B cell (primary cell): Measurements from ENCODE around the gene UGT1A7. TPM values are rescaled to one million over a fixed set of nuclear protein-coding genes. Genes with fewer than 3 reads are reported as not detected.

Experiments used
- ATAC-seq: fragments of 200-7000 bp; cut with Tn5 transposase; one replicate; pipeline ENCODE4 v1.10.0; 2021; ENCODE audit warnings: low read depth, mild to moderate bottlenecking, moderate number of reproducible peaks, moderate library complexity
- CTCF ChIA-PET: fragments of 350-600 bp; sonication (Branson Sonifier 250); formaldehyde crosslinking; loops from one replicate; lab custom pipeline; 2021; ENCODE audit warnings: antibody characterized with exemption, inconsistent platforms; lab: Charles Lee
- POLR2A ChIA-PET: fragments of 350-600 bp; sonication (Branson Sonifier 250); formaldehyde crosslinking; loops from one replicate; lab custom pipeline; 2021; ENCODE audit warnings: antibody characterized with exemption; lab: Charles Lee
- DNase-seq: peaks from one replicate; pipeline ENCODE4 v3.0.0; 2013
- H2AFZ ChIP-seq: 2 replicates; pipeline ENCODE4 v1.6.1; 2012; ENCODE audit warnings: mild to moderate bottlenecking, low read depth, low read length; ENCODE audit not compliant: insufficient read depth, poor library complexity, severe bottlenecking
- H3K27ac ChIP-seq, 2 donors: 1 replicate in 1 of 2; 2 replicates in 1 of 2; pipeline ENCODE4 v1.5.1; 2012 to 2013; ENCODE audit warnings: low read length in 2 of 2, mild to moderate bottlenecking in 2 of 2, moderate library complexity in 1 of 2
- H3K27me3 ChIP-seq, 4 experiments: fragments of 200-600 bp in 1 of 4; sonication (generic) in 1 of 4; replicated peaks in 1 of 4; 1 replicate in 2 of 4; 2 replicates in 2 of 4; pipeline versions ENCODE4 v1.6.1 to v1.7.0; 2013 to 2016; ENCODE audit warnings: low read length in 3 of 4, mild to moderate bottlenecking in 2 of 4, mixed read lengths in 1 of 4, moderate library complexity in 1 of 4; ENCODE audit not compliant: insufficient read depth in 4 of 4, control insufficient read depth in 3 of 4; ENCODE audit errors: control extremely low read depth in 1 of 4
- H3K36me3 ChIP-seq, 2 experiments: replicated peaks in 1 of 2; 1 replicate in 1 of 2; 2 replicates in 1 of 2; pipeline versions ENCODE4 v1.6.1 to v1.7.1; 2013; ENCODE audit warnings: low read length in 1 of 2; ENCODE audit not compliant: insufficient read depth in 2 of 2, control insufficient read depth in 1 of 2; ENCODE audit errors: control extremely low read depth in 1 of 2, extremely low read depth in 1 of 2
- H3K4me1 ChIP-seq, 2 donors: fragments of 200-600 bp in 1 of 2; sonication (generic) in 1 of 2; 1 replicate in 1 of 2; 2 replicates in 1 of 2; pipeline versions ENCODE4 v1.5.1 to v1.6.1; 2013 to 2017; ENCODE audit warnings: low read length in 2 of 2; ENCODE audit not compliant: control insufficient read depth in 2 of 2, insufficient read depth in 2 of 2
- H3K4me2 ChIP-seq: replicated peaks from 2 replicates; pipeline ENCODE3; 2012; ENCODE audit warnings: mild to moderate bottlenecking, low read depth, low read length; ENCODE audit not compliant: poor library complexity, severe bottlenecking
- H3K4me3 ChIP-seq, 5 experiments: fragments of 200-600 bp in 1 of 5; sonication (generic) in 1 of 5; 1 replicate in 3 of 5; 2 replicates in 2 of 5; pipeline versions ENCODE4 v1.5.1 to v1.7.0; 2011 to 2016; ENCODE audit warnings: low read length in 4 of 5, mild to moderate bottlenecking in 4 of 5, low read depth in 2 of 5, control low read depth in 1 of 5, moderate library complexity in 1 of 5; ENCODE audit not compliant: insufficient read depth in 1 of 5; ENCODE audit errors: control extremely low read depth in 1 of 5, extremely low read depth in 1 of 5
- H3K79me2 ChIP-seq: fragments of 200-600 bp; sonication (generic); one replicate; pipeline ENCODE4 v1.6.0; 2016; ENCODE audit warnings: low read length; ENCODE audit not compliant: control insufficient read depth, insufficient read depth
- H3K9ac ChIP-seq: fragments of 200-600 bp; sonication (generic); 2 replicates; pipeline ENCODE4 v1.6.1; 2017; ENCODE audit warnings: mild to moderate bottlenecking, low read length, moderate library complexity
- H3K9me3 ChIP-seq, 3 donors: one replicate each; pipeline versions ENCODE4 v1.6.1 to v1.7.1; 2013; ENCODE audit warnings: low read length in 2 of 3; ENCODE audit not compliant: control insufficient read depth in 2 of 3, insufficient read depth in 1 of 3; ENCODE audit errors: control extremely low read depth in 1 of 3
- H4K20me1 ChIP-seq: 2 replicates; pipeline ENCODE4 v1.6.0; 2012; ENCODE audit warnings: mild to moderate bottlenecking, low read length; ENCODE audit not compliant: insufficient read depth, control insufficient read depth, poor library complexity, severe bottlenecking
- H3K27ac Mint-ChIP-seq: one replicate; pipeline ENCODE4 v1.8.0; 2021; ENCODE audit warnings: mixed read lengths
- H3K27me3 Mint-ChIP-seq: one replicate; pipeline ENCODE4 v1.8.0; 2021; ENCODE audit warnings: mixed read lengths
- H3K4me1 Mint-ChIP-seq: one replicate; pipeline ENCODE4 v1.8.0; 2021; ENCODE audit warnings: mixed read lengths
- H3K4me3 Mint-ChIP-seq: one replicate; pipeline ENCODE4 v1.8.0; 2021; ENCODE audit warnings: mixed read lengths
- H3K9me3 Mint-ChIP-seq: one replicate; pipeline ENCODE4 v1.8.0; 2022; ENCODE audit warnings: mixed read lengths; ENCODE audit not compliant: insufficient read depth
- CTCF ChIP-seq: fragments of 200-600 bp; IDR thresholded peaks from one replicate; pipeline ENCODE4 v1.8.0; 2022; ENCODE audit warnings: antibody characterized with exemption, mild to moderate bottlenecking
- EZH2 ChIP-seq: IDR thresholded peaks from 2 replicates; pipeline ENCODE4 v1.6.1; 2012; ENCODE audit warnings: borderline replicate concordance, low read depth, mild to moderate bottlenecking, moderate library complexity, low read length; ENCODE audit not compliant: insufficient read depth, poor library complexity, severe bottlenecking
- WGBS: methylation state at CpG from one replicate; pipeline ENCODE4 v1.1.5; 2013; ENCODE audit warnings: missing lambda C conversion rate; ENCODE audit not compliant: insufficient coverage; 5-methylcytosine and 5-hydroxymethylcytosine counted together
- intact Hi-C: fragments of 100-400 bp; cut with micrococcal nuclease; formaldehyde crosslinking; loops from one replicate; pipeline ENCODE4 v1.10.0; 2022
- polyA plus RNA-seq: library from polyadenylated mRNA; depleted of rRNA; stranded (reverse); fragments of >200 nt; gene quantifications from 2 replicates; pipeline ENCODE4 v1.2.3, GENCODE V29; 2012
- total RNA-seq, 2 donors: library from RNA; stranded (reverse); fragments of 120-200 nt in 1 of 2; gene quantifications; 1 replicate in 1 of 2; 2 replicates in 1 of 2; pipeline versions ENCODE4 v1.2.3 to v1.2.4, GENCODE V29; 2013 to 2022

Gene UGT1A7
- total and polyA plus RNA-seq, 2 donors (not counting 1 experiment from before 2014, with no cell fraction given) = not detected

- DNase-seq (no peak), ATAC-seq (no peak)
- no peaks in the 10 kb centered on the region for H3K4me1 ChIP-seq
- H3K36me3 ChIP-seq = no peaks in the 10 kb centered on the region
- no peaks in the 10 kb centered on the region for H3K79me2 ChIP-seq
- intact Hi-C loops = no loop called here
- Mint-ChIP-seq H3K4me3 (no peak overlapping the region), H3K9me3 (no peaks in the 10 kb centered on the region), H3K4me1 (peaks cover 3% of the 10 kb centered on the region), H3K27me3 (peaks cover 35% of the 10 kb centered on the region), H3K27ac (no peak overlapping the region)
- no peaks in the 10 kb centered on the region for H4K20me1 ChIP-seq
- WGBS = 78% methylated on average over 2 of the region's 2 CpGs
- CTCF ChIA-PET = no interaction called here
- no peak overlapping the region for H3K4me2 ChIP-seq
- no peak overlapping the region for H3K27ac ChIP-seq
- POLR2A ChIA-PET = no interaction called here
- no peak overlapping the region for H3K9ac ChIP-seq
- no peak overlapping the region for H3K4me3 ChIP-seq
- no peaks in the 10 kb centered on the region for H3K9me3 ChIP-seq
- H2AFZ ChIP-seq = no peak overlapping the region
- TF ChIP-seq CTCF (no peak), EZH2 (no peak)
- peaks cover 0 to 8% (median 0%) of the 10 kb centered on the region in 4 experiments for H3K27me3 ChIP-seq
These were observed 32.4 kb downstream of the UGT1A7 start for GRCh38 chr2:233714121-233714520.

GRCh38 chr2:233718552-233718951 is 36.9 kb downstream of the UGT1A7 start, which contains the start of gene UGT1A4:
UGT1A4 (plus strand) TSS chr2:233718736; CDS start chr2:233718821, 85 bp downstream.
- Mint-ChIP-seq H3K9me3 (no peaks in the 10 kb centered on the region), H3K27ac (no peak within 1 kb of the TSS), H3K4me3 (no peak within 1 kb of the TSS), H3K27me3 (peaks cover 36% of the 10 kb centered on the region), H3K4me1 (no peaks in the 10 kb centered on the region)
- Histone ChIP-seq H3K36me3 (no peaks in the 10 kb centered on the region), H3K27me3 (peaks cover 0 to 8% (median 1%) of the 10 kb centered on the region in 4 experiments), H3K27ac (no peak within 1 kb of the TSS), H3K79me2 (no peaks in the 10 kb centered on the region), H2AFZ (no peak within 1 kb of the TSS), H3K4me3 (no peak within 1 kb of the TSS), H4K20me1 (no peaks in the 10 kb centered on the region), H3K9ac (no peak within 1 kb of the TSS), H3K4me2 (no peak within 1 kb of the TSS), H3K9me3 (no peaks in the 10 kb centered on the region), H3K4me1 (no peaks in the 10 kb centered on the region)
- DNase-seq (no peak), ATAC-seq (no peak)
- intact Hi-C loops = no loop called here
- POLR2A ChIA-PET = no interaction called here
- CTCF ChIA-PET = interaction anchor here (0.6 kb wide), 1 partner anchor 14 kb away, joined by 3 read pairs; no protein-coding TSS in a partner anchor
- no peak for TF ChIP-seq EZH2
- TF ChIP-seq CTCF = no peak
- 88% methylated on average over 7 of the region's 7 CpGs for WGBS
